ENCODE data around the gene CUEDC1.
"Not testable (repeated sequence)": the region's sequence is repeated elsewhere in the genome, so short reads cannot be mapped to it uniquely, and the experiment has no call there.

Gene CUEDC1

DNA sequence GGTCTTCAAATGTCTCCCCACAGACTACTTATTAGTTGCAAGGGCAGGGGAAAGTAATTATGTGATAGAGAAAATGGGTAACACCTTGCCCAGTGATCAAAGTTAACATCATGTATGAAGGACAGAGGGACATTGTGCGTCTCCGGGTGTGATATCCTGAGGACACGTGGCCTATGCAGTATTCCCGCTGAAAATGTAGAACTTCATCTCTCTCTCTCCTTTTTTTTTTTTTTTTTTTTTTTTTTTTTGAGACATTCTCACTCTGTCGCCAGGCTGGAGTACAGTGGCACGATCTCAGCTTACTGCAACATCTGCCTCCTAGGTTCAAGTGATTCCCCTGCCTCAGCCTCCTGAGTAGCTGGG lies 7.9 kb upstream of the CUEDC1 start:
- no peak overlapping the region for H3K4me3 ChIP-seq (ENCODE audit: low read length)
- TF ChIP-seq, protein P1, sequence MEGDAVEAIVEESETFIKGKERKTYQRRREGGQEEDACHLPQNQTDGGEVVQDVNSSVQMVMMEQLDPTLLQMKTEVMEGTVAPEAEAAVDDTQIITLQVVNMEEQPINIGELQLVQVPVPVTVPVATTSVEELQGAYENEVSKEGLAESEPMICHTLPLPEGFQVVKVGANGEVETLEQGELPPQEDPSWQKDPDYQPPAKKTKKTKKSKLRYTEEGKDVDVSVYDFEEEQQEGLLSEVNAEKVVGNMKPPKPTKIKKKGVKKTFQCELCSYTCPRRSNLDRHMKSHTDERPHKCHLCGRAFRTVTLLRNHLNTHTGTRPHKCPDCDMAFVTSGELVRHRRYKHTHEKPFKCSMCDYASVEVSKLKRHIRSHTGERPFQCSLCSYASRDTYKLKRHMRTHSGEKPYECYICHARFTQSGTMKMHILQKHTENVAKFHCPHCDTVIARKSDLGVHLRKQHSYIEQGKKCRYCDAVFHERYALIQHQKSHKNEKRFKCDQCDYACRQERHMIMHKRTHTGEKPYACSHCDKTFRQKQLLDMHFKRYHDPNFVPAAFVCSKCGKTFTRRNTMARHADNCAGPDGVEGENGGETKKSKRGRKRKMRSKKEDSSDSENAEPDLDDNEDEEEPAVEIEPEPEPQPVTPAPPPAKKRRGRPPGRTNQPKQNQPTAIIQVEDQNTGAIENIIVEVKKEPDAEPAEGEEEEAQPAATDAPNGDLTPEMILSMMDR (IDR thresholded peaks at IDR 0.05; ENCODE audit: insufficient read depth, low read depth, low read length, missing control alignments): no peak
- no peak for DNase-seq (ENCODE audit: low read depth)

DNA sequence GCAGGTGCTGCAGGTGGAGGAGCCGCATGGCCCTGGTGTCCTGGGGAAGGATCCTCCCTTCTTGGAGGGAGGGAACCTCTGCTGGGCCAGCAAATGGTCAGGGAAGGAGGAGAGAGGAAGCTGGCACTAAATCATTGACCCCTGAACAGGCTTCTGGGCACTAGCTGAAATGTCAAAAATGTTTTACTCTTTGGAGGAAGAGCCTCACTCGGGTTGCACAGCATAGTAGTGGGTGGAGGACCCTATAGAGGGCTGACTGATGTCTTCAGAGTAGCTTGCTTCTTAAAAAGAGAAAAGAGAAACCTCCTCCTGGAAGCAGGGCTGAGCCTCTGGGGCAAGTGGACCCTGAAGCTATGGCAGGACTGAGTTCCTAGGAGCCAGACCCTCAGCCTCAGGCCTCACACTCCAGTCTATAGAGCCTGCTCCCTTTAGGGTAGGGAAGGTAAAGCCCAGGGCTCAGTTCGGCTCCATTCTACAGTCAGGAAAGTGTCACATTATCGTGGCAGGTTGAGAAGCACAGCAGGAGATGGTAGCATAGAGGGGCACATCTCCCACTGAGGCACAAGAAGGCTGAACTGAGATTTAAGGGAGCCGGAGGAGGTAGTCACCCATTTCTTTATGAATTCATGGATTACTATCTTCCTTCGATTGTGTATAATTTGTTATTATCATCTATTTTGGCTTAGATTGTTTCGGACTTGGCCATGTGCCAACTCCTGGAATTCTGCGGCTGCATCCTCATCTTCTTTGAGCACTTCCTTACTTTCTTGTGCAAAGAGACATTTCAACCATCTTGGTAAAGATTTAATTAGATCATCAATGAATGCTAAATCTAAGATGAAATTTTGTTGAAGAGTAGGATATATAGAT lies 7.3 kb upstream of the CUEDC1 start:
- DNase-seq (ENCODE audit: low read depth): no peak
- TF ChIP-seq, protein P1 (IDR thresholded peaks at IDR 0.05; ENCODE audit: insufficient read depth, low read depth, low read length, missing control alignments): no peak
- H3K4me3 ChIP-seq (ENCODE audit: low read length): no peak overlapping the region

DNA sequence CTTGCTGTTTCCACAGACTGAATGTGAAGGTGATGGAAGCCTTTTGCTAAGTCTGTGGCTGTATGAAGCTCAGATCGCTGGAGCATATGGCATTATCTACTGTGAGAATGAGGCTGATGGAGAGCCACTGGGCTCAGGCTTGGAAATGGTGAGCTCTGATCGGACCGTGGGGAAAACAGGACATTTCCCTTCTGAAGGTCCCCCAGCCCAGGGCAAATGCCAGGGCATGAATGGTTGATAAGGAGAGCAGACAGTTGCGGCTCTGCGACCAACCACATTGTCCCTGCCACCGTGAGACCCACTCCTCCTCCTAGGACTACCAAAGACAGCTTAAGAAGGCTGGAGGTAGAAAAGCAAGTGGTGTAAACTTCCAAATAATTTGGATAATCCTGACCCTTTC lies 4.7 kb upstream of the CUEDC1 start:
- no peak for DNase-seq (ENCODE audit: low read depth)
- TF ChIP-seq, protein P1 (IDR thresholded peaks at IDR 0.05; ENCODE audit: insufficient read depth, low read depth, low read length, missing control alignments): no peak
- H3K4me3 ChIP-seq (ENCODE audit: low read length): no peak overlapping the region

DNA sequence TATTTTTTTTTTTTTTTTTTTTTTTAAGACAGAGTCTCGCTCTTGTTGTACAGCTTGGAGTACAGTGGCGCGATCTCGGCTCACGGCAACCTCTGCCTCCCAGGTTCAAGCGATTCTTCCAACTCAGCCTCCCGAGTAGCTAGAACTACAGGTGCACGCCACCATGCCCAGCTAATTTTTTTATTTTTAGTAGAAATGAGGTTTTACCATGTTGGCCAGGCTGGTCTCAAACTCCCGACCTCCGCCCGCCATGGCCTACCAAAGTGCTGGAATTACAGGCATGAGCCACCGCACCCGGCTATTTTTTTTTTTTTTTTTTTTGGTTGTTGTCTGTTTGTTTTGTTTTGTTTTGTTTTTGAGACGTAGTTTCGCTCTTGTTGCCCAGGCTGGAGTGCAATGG lies 3.2 kb upstream of the CUEDC1 start:
- not testable (repeated sequence) for DNase-seq (ENCODE audit: low read depth); H3K4me3 ChIP-seq (ENCODE audit: low read length)

DNA sequence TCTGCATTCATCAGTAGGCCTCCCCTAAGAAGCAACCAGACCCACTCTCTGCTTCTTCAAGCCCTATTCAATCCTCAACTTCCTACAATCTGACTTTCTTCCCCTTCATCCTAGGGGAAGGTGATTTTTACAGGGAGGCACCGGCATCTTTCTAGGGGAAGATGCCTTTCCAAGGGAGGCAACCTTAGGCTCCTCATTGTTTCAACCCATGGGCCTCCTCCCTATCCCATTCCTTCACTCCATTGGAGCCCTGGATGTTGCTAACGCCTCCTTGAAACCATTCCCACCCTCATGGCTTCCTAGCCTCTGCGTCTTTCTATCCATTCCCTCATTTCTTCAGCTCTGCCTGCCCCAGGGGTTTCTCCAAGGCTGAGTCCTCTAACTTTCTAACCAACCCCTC lies 2.7 kb upstream of the CUEDC1 start:
- H3K4me3 ChIP-seq (ENCODE audit: low read length): no peak overlapping the region
- TF ChIP-seq, protein P1 (IDR thresholded peaks at IDR 0.05; ENCODE audit: insufficient read depth, low read depth, low read length, missing control alignments): no peak

DNA sequence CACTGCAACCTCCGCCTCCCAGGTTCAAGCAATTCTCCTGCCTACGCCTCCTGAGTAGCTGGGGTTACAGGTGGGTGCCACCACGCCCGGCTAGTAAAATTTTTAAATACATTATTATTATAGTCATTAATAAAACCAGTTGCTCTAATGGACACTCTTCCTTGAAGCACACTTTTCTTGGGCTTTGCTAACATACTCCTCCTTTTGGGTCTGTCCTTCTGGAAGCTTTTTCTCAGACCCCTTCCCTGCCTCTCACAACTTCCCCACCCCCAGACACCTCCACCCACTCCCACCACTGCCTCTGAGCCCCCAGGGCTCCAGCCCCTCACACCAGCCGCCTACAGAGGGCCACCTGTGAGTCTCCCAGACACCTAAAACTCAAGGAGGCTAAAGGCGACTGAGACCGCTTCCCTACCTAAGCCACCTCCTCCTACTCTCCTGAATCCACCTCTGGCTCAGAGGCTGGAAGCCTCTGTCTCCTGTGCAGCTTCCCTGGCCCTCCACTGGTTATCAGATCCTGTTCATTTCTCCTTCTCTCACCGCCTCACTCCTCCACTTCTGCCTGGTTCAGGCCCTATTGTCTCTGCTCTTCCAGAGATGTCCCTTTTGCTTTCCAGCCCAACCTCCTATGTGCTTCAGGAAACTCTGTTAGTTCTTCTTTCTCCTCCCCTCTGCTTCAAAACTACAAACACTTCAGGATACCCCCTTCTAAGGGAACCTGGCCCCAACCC lies 2.1 kb upstream of the CUEDC1 start:
- no peak for DNase-seq (ENCODE audit: low read depth)
- TF ChIP-seq, protein P1 (IDR thresholded peaks at IDR 0.05; ENCODE audit: insufficient read depth, low read depth, low read length, missing control alignments): no peak
- no peak overlapping the region for H3K4me3 ChIP-seq (ENCODE audit: low read length)

More for the DNA sequence above, 2.7 kb upstream of the CUEDC1 start:
- no peak for DNase-seq (ENCODE audit: low read depth)

DNA sequence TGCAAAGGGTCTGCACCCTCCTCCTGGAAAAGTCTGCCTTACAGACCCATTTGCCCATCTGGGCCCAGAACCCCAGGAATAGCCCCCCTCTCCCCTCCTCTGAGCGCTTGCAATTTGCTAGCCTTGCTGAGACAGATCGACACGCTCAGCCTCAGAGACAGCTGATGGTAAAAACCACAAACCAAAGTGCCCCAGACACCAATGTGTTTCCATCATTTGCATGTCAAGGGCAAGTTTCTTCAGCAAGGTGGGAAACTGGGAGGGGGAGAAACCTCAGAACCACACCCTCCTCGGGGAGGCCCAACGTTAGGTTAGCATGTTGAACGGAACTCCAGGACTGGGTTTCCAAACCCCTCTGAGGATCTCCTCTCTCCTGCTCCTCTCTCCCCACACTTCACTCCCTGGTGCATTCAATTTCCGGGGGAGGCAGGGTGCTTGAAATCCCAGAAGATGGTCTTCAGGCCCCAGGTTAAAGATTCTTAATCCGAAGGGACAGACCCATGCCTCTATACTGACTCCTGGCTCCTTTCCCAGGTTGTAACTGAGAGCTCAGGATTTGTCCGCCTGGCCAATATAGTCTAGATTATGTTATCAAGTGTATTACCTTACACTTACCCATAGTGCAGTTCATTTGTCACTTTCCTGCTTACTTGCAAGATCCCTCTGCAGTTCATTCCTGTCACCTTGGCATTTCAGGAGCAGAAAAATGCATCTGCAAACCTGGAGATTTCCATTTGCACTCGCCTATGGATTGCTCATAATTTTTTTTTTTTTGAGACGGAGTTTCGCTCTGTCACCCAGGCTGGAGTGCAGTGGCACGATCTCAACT lies 1.3 kb upstream of the CUEDC1 start:
- DNase-seq (ENCODE audit: low read depth): no peak
- no peak overlapping the region for H3K4me3 ChIP-seq (ENCODE audit: low read length)
- TF ChIP-seq, protein P1 (IDR thresholded peaks at IDR 0.05; ENCODE audit: insufficient read depth, low read depth, low read length, missing control alignments): no peak
